Breast epithelium (tissue), 4 donors: Measurements from ENCODE around the gene MCU. TPM values are rescaled to one million over a fixed set of nuclear protein-coding genes. Genes with fewer than 3 reads are reported as not detected.
"Not testable (repeated sequence)": the region's sequence is repeated elsewhere in the genome, so short reads cannot be mapped to it uniquely, and the experiment has no call there.

Source experiments
- DNase-seq, 2 donors: peaks; one replicate each; pipeline ENCODE4 v3.0.0-alpha.2; 2019; ENCODE audit warnings: low spot score in 2 of 2
- H3K27ac ChIP-seq, 2 donors: fragments of 200-600 bp; sonication (generic) in 1 of 2; one replicate each; pipeline ENCODE4 v1.5.1; 2016 to 2019; ENCODE audit warnings: mild to moderate bottlenecking in 1 of 2
- H3K27me3 ChIP-seq, 2 donors: fragments of 200-600 bp; sonication (generic) in 1 of 2; one replicate each; pipeline versions ENCODE4 v1.5.1 to v1.6.0; 2017 to 2019; ENCODE audit warnings: control low read depth in 1 of 2, mild to moderate bottlenecking in 1 of 2
- H3K36me3 ChIP-seq: fragments of 200-600 bp; one replicate; pipeline ENCODE4 v1.5.1; 2019
- H3K4me1 ChIP-seq, 2 donors: fragments of 200-600 bp; sonication (generic); one replicate each; pipeline ENCODE4 v1.5.1; 2016 to 2019; ENCODE audit warnings: control low read depth in 1 of 2
- H3K4me3 ChIP-seq, 3 donors: fragments of 200-600 bp; sonication (generic); 1 replicate in 2 of 3; 2 replicates in 1 of 3; pipeline ENCODE4 v1.5.1; 2016 to 2019; ENCODE audit warnings: mild to moderate bottlenecking in 3 of 3, moderate library complexity in 2 of 3
- H3K9me3 ChIP-seq, 2 donors: fragments of 200-600 bp; sonication (generic) in 1 of 2; one replicate each; pipeline ENCODE4 v1.5.1; 2016 to 2019; ENCODE audit warnings: control low read depth in 1 of 2
- POLR2A ChIP-seq: fragments of 450-650 bp; IDR thresholded peaks from one replicate; pipeline ENCODE4 v1.6.1; 2016; ENCODE audit warnings: antibody characterized with exemption, mild to moderate bottlenecking, moderate library complexity
- POLR2AphosphoS5 ChIP-seq, 3 donors: sonication (generic); formaldehyde crosslinking; IDR thresholded peaks; one replicate each; pipeline ENCODE4 v1.6.1; 2017; ENCODE audit warnings: antibody characterized with exemption in 3 of 3
- intact Hi-C: fragments of 100-400 bp; cut with DNase I; formaldehyde crosslinking; loops from one replicate; pipeline ENCODE4 v1.15.1; 2023; ENCODE audit warnings: low total_unique reads
- total RNA-seq, 3 donors: library from RNA; depleted of rRNA; stranded (reverse); fragments of >200 nt; gene quantifications; one replicate each; pipeline ENCODE4 v1.1.0, GENCODE V29; 2016
- TF ChIP-seq, protein P1 (sequence below), 3 donors: fragments of 450-650 bp; IDR thresholded peaks; one replicate each; pipeline ENCODE4 v1.5.1; 2016 to 2017; ENCODE audit warnings: antibody characterized with exemption in 3 of 3, mild to moderate bottlenecking in 3 of 3, moderate library complexity in 3 of 3

Gene MCU
- total RNA-seq, 3 donors from 2014 or later = 11.7 to 27.4 (median 20.6) TPM

DNA sequence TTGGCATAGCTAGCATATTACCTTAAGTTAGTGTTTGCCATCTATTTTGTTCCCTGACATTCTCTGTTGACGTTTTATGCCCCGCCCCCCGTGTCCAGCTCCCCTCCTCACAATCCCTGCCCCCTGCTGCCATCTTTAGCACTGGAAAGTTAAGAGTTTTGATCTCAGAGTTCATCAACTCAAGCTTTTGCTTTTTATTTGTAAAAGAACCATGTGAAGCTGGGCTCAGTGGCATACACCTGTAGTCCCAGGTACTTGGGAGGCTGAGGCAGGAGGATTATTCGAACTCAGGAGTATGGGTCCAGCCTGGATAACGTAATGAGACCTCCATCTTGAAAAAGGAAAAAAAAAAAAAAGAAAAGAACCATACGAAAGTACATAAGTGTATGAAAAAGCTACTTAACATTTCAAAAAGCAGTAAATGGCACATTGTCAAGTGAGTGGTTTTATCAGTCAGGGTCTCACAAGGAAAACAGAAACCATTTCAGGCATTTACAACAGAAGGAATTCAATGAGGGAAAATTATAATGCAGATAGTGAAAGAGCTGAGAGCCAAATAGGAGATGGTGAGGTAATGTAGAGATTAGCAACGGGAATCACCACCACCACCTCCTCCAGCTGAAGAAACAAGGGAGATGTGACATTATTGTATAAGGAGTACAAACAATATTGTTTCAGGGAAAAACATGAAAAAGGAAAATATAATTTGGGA, 64.9 kb downstream of the MCU start:
- no peaks in the 10 kb centered on the region for H3K27me3 ChIP-seq
- intact Hi-C loops = no loop called here
- H3K27ac ChIP-seq = no peak overlapping the region
- no peak for DNase-seq
- no peaks in the 10 kb centered on the region for H3K4me1 ChIP-seq
- H3K4me3 ChIP-seq = no peak overlapping the region
- TF ChIP-seq, protein P1, sequence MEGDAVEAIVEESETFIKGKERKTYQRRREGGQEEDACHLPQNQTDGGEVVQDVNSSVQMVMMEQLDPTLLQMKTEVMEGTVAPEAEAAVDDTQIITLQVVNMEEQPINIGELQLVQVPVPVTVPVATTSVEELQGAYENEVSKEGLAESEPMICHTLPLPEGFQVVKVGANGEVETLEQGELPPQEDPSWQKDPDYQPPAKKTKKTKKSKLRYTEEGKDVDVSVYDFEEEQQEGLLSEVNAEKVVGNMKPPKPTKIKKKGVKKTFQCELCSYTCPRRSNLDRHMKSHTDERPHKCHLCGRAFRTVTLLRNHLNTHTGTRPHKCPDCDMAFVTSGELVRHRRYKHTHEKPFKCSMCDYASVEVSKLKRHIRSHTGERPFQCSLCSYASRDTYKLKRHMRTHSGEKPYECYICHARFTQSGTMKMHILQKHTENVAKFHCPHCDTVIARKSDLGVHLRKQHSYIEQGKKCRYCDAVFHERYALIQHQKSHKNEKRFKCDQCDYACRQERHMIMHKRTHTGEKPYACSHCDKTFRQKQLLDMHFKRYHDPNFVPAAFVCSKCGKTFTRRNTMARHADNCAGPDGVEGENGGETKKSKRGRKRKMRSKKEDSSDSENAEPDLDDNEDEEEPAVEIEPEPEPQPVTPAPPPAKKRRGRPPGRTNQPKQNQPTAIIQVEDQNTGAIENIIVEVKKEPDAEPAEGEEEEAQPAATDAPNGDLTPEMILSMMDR (IDR thresholded peaks at IDR 0.05) = no peak
- no peak for TF ChIP-seq POLR2AphosphoS5 (IDR thresholded peaks at IDR 0.05)
- TF ChIP-seq POLR2A = no peak
- H3K36me3 ChIP-seq = no peaks in the 10 kb centered on the region
- H3K9me3 ChIP-seq = no peaks in the 10 kb centered on the region

DNA sequence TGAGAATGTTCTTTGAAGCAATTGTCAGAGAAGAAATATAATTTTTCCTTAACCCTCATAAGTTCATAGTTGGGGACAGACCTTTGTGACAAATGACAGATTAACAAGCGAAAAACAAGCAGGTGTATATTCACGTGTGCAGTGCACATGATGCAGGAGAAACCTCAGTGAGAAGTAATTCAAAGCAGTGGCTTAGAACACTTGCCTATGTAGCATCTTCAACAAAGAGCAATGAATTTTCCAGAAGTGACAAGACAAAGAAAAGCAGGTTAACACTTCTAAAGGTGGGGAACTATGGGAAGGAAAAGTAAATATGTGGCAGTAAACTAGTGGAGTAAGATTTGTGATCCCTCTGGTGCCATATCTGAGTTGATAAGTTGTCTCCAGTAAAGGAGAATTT, 65.8 kb downstream of the MCU start:
- Histone ChIP-seq H3K4me3 (no peak overlapping the region), H3K4me1 (no peaks in the 10 kb centered on the region), H3K9me3 (no peaks in the 10 kb centered on the region), H3K27ac (no peak overlapping the region), H3K36me3 (no peaks in the 10 kb centered on the region), H3K27me3 (no peaks in the 10 kb centered on the region)
- no peak for DNase-seq
- intact Hi-C loops = no loop called here
- TF ChIP-seq, protein P1 (IDR thresholded peaks at IDR 0.05) = no peak
- TF ChIP-seq POLR2AphosphoS5 (IDR thresholded peaks at IDR 0.05) (no peak), POLR2A (no peak)

DNA sequence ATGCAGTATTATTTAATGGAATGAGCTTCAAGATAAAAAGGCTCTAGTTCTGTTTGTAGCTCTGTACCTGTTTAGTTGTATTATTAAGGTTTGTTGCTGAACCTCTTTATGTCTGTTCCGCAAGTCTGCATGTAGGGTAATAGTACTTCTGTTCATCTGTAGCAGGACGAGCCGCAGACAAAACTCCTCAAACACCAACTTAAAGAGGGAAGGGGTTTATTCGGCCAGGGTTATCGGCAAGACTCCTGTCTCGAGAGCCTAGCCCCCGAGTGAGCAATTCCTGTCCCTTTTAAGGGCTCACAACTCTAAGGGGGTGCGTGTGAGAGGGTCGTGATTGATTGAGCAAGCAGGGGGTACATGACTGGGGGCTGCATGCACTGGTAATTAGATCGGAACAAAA, 67.0 kb downstream of the MCU start:
- H3K4me3 ChIP-seq, H3K27ac ChIP-seq, H3K36me3 ChIP-seq, DNase-seq, H3K27me3 ChIP-seq, H3K9me3 ChIP-seq, H3K4me1 ChIP-seq, intact Hi-C loops: not testable (repeated sequence)

DNA sequence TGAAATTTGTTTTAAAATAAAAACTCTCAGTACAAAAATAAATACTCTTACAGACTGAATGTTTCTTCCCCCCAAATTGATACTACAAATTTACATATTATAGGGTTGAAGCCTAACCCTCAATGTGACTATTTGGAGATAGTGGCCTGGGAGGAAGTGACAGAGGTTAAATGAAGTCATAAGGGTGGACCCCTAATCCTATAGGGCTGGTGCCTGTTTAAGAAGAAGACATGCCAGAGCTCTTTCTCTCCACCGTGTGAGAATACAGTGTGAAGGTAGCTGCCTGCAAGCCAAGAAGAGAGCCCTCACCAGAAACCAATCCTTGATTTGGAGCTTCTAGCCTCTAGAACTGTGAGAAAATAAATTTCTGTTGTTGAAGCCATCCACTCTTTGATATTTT, 67.6 kb downstream of the MCU start:
- intact Hi-C loops = no loop called here
- no peaks in the 10 kb centered on the region for H3K27me3 ChIP-seq
- H3K4me1 ChIP-seq = no peaks in the 10 kb centered on the region
- TF ChIP-seq POLR2A (no peak), POLR2AphosphoS5 (IDR thresholded peaks at IDR 0.05) (no peak)
- TF ChIP-seq, protein P1 (IDR thresholded peaks at IDR 0.05) = no peak
- no peak for DNase-seq
- no peaks in the 10 kb centered on the region for H3K9me3 ChIP-seq
- H3K27ac ChIP-seq = no peak overlapping the region
- no peaks in the 10 kb centered on the region for H3K36me3 ChIP-seq
- no peak overlapping the region for H3K4me3 ChIP-seq

DNA sequence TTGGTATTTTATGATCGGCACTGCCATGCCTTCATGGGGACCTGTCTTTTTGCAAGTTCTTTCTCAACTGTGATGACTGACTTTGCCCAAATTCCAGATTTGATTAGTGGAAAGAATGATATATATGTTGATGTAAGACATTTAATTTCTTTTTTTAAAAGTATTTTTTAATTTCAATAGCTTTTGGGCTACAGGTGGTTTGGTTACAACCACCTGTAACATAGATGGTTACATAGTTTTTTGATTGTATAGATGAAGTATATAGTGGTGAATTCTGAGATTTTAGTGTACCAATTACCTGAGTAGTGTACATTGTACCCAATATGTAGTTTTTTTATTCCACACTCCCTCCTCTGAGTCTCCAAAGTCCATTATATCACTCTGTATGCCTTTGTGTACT, 69.6 kb downstream of the MCU start:
- no peak overlapping the region for H3K27ac ChIP-seq

More for the DNA sequence above, 69.6 kb downstream of the MCU start:
- TF ChIP-seq POLR2AphosphoS5 (IDR thresholded peaks at IDR 0.05) = no peak
- TF ChIP-seq POLR2A = no peak
- TF ChIP-seq, protein P1 (IDR thresholded peaks at IDR 0.05) = no peak
- H3K27me3 ChIP-seq = no peaks in the 10 kb centered on the region
- H3K4me3 ChIP-seq = no peak overlapping the region
- no peaks in the 10 kb centered on the region for H3K36me3 ChIP-seq
- no peaks in the 10 kb centered on the region for H3K4me1 ChIP-seq
- no peak for DNase-seq
- H3K9me3 ChIP-seq = no peaks in the 10 kb centered on the region
- intact Hi-C loops = no loop called here
